IgD-negative memory B cell (primary cell): ENCODE data around the gene TRAPPC8. TPM values are rescaled to one million over a fixed set of nuclear protein-coding genes. Genes with fewer than 3 reads are reported as not detected.
A peak's percentile ranks its signal among the peaks of the same experiment; 100 is the strongest.

Source experiments
- H3K27ac Mint-ChIP-seq, 3 donors: one replicate each; pipeline ENCODE4 v1.8.0; 2020 to 2022; ENCODE audit warnings: mild to moderate bottlenecking in 3 of 3, mixed read lengths in 3 of 3, moderate library complexity in 1 of 3
- H3K27me3 Mint-ChIP-seq: one replicate; pipeline ENCODE4 v1.8.0; 2021; ENCODE audit warnings: mixed read lengths
- H3K36me3 Mint-ChIP-seq: one replicate; pipeline ENCODE4 v1.8.0; 2020; ENCODE audit warnings: mild to moderate bottlenecking, mixed read lengths
- H3K4me1 Mint-ChIP-seq, 3 donors: one replicate each; pipeline ENCODE4 v1.8.0; 2020 to 2022; ENCODE audit warnings: mixed read lengths in 3 of 3, mild to moderate bottlenecking in 1 of 3
- H3K4me3 Mint-ChIP-seq, 4 donors: one replicate each; pipeline ENCODE4 v1.8.0; 2020 to 2022; ENCODE audit warnings: mild to moderate bottlenecking in 4 of 4, mixed read lengths in 4 of 4, moderate library complexity in 3 of 4
- H3K9me3 Mint-ChIP-seq, 3 donors: one replicate each; pipeline ENCODE4 v1.8.0; 2020 to 2021; ENCODE audit warnings: mixed read lengths in 3 of 3, mild to moderate bottlenecking in 1 of 3
- polyA plus RNA-seq: library from polyadenylated mRNA; unstranded; fragments of 300-500 nt; fragmentation: Illumina TruSeq; gene quantifications from one replicate; pipeline ENCODE4 v1.2.3, GENCODE V29; 2021

Gene TRAPPC8, protein sequence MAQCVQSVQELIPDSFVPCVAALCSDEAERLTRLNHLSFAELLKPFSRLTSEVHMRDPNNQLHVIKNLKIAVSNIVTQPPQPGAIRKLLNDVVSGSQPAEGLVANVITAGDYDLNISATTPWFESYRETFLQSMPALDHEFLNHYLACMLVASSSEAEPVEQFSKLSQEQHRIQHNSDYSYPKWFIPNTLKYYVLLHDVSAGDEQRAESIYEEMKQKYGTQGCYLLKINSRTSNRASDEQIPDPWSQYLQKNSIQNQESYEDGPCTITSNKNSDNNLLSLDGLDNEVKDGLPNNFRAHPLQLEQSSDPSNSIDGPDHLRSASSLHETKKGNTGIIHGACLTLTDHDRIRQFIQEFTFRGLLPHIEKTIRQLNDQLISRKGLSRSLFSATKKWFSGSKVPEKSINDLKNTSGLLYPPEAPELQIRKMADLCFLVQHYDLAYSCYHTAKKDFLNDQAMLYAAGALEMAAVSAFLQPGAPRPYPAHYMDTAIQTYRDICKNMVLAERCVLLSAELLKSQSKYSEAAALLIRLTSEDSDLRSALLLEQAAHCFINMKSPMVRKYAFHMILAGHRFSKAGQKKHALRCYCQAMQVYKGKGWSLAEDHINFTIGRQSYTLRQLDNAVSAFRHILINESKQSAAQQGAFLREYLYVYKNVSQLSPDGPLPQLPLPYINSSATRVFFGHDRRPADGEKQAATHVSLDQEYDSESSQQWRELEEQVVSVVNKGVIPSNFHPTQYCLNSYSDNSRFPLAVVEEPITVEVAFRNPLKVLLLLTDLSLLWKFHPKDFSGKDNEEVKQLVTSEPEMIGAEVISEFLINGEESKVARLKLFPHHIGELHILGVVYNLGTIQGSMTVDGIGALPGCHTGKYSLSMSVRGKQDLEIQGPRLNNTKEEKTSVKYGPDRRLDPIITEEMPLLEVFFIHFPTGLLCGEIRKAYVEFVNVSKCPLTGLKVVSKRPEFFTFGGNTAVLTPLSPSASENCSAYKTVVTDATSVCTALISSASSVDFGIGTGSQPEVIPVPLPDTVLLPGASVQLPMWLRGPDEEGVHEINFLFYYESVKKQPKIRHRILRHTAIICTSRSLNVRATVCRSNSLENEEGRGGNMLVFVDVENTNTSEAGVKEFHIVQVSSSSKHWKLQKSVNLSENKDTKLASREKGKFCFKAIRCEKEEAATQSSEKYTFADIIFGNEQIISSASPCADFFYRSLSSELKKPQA (N-terminal part only)
- polyA plus RNA-seq, result 18.5 TPM

DNA sequence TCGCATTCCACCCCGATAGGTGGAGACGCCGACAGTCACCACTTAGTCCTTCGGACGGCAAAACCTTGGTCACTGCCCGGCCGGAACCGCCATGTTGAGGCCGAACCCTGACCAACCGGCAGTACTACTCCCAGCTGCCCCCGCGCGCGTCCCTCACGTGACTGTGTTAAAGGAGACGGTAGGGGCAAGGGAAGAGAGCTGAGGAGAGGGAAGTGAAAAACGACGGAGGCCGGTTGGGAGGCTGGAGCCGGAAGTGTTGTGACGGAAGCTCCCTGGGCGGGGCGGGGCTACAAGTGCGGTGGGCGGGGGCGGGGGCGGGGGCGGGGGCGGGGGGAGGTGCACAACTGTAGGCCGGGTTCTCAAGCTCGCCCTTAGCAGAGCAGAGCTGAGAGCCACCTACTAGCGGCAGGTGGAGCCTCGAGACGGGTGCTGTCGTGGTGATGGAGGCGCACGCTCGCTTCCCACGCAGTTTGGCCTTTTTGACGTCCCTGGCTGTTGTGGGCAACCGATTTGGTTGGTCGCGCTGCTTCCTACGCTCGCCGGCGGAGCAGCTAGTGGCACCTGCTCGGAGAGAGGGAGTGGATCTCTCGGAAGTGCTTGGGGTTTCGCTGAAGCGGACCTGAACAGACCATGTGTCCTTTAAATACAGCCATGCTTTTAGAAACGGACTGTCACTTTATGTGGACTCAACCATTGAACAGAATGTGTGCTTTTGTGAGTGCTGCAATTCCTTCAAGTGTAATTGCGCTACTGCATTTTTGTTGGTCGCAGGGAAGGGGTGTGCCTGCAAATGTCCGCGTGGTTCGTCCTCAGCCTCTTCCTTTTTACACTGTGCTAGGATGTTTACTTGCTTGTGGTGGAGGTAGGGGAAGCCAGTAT is at the start of gene TRAPPC8:
TSS of gene TRAPPC8 (minus strand) at position 130 of the 879 bp plus-strand sequence. CDS start 364 bp downstream, outside the sequence.
- H3K27ac Mint-ChIP-seq, result peak within 1 kb of the TSS; percentile 96 to 99 (median 99)
- H3K27me3 Mint-ChIP-seq, result no peaks in the 10 kb centered on the region
- no peaks in the 10 kb centered on the region for H3K36me3 Mint-ChIP-seq
- H3K4me3 Mint-ChIP-seq, result peak within 1 kb of the TSS; percentile 93 to 100 (median 100)
- H3K9me3 Mint-ChIP-seq, result no peaks in the 10 kb centered on the region
- H3K4me1 Mint-ChIP-seq, result peaks cover 29 to 32% (median 31%) of the 10 kb centered on the region in 3 donors

DNA sequence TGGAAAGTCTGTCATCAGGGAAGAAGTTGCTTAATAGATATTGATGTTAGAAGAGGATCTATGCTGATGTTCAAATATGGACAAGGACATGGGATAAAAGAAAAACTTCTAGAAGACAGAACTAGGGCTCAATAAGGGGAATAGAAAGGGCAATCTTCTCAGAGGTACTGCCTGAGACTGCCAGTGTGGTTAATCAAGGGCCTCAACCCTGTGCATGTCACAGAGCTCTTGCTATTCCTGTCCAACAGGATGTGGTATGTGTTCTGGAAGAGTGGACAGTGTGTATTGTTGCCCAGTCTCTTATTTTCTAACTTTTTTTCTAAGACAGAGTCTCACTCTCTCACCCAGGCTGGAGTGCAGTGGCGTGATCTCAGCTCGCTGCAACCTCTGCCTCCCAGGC is 47.9 kb upstream of the TRAPPC8 start:
- H3K27ac Mint-ChIP-seq, result peak overlapping the region in 1 of 3 donors; percentile 46
- H3K9me3 Mint-ChIP-seq, result no peaks in the 10 kb centered on the region
- peaks cover 0 to 5% (median 3%) of the 10 kb centered on the region in 3 donors for H3K4me1 Mint-ChIP-seq
- peaks cover 1% of the 10 kb centered on the region for H3K36me3 Mint-ChIP-seq
- no peaks in the 10 kb centered on the region for H3K27me3 Mint-ChIP-seq
- H3K4me3 Mint-ChIP-seq, result peak overlapping the region in 1 of 4 donors; percentile 67

DNA sequence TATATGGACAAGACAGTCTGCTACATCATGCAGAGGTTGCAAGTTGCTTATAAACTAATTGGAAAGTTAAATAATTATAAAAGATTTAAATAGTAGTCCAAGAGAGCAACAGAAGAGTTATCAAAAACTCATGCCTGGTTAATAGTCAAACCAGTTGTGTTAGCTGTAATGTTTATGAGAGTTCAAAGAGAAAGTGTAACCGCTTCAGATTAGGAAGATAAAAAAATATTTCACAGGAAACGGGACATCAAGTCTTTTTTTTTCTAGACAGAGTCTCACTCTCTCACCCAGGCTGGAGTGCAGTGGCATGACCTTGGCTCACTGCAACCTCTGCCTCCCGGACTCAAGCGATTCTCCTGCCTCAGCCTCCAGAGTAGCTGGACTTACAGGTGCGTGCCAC is 41.0 kb upstream of the TRAPPC8 start:
- Mint-ChIP-seq H3K4me3 (no peak overlapping the region), H3K4me1 (no peaks in the 10 kb centered on the region), H3K9me3 (peaks cover 0 to under 1% (median 0%) of the 10 kb centered on the region in 3 donors), H3K27me3 (no peaks in the 10 kb centered on the region), H3K27ac (no peak overlapping the region), H3K36me3 (no peaks in the 10 kb centered on the region)

DNA sequence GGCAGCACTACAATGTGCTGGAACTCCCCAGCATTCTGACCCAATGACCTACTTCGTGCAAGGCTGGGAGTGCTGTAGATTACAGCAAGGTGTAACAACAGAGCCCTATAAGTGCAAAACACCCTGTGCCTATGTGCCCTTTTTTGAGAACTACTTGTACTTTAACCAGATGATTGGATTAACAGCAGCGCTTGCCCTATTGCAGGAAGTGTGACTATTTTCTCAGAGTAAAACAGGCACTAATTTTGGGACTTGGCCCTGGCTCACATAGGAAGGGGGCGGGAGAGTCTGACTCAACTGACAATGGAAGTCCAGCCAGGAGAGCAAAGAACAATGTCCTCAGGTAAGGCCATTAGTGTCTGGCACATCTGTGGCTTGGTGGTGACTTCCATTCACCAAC is 40.1 kb upstream of the TRAPPC8 start:
- Mint-ChIP-seq H3K36me3 (no peaks in the 10 kb centered on the region), H3K9me3 (peaks cover 0 to 8% (median 2%) of the 10 kb centered on the region in 3 donors), H3K4me1 (no peaks in the 10 kb centered on the region), H3K4me3 (no peak overlapping the region), H3K27me3 (no peaks in the 10 kb centered on the region), H3K27ac (no peak overlapping the region)

DNA sequence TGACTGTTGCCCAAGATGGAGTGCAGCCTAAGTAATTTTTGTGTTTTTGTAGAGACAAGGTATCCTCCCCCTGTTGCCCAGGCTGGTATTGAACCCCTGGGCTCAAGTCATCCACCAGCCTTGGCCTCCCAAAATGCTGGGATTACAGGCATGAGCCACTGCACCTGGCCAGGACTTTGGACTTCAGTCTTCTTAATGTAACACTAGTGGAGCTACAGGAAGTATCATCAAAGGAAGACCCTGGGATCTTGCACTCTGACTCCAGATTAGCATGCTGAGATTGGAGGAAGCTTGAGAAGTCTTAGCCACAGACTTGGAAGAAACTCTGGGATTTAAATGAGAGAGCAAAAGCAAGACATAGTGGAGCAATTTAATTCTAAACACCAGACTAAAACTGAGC is 37.9 kb upstream of the TRAPPC8 start:
- Mint-ChIP-seq H3K4me1 (peaks cover 0 to 3% (median 0%) of the 10 kb centered on the region in 3 donors), H3K36me3 (no peaks in the 10 kb centered on the region), H3K9me3 (peaks cover 2 to 11% (median 3%) of the 10 kb centered on the region in 3 donors), H3K4me3 (no peak overlapping the region), H3K27ac (no peak overlapping the region), H3K27me3 (no peaks in the 10 kb centered on the region)

DNA sequence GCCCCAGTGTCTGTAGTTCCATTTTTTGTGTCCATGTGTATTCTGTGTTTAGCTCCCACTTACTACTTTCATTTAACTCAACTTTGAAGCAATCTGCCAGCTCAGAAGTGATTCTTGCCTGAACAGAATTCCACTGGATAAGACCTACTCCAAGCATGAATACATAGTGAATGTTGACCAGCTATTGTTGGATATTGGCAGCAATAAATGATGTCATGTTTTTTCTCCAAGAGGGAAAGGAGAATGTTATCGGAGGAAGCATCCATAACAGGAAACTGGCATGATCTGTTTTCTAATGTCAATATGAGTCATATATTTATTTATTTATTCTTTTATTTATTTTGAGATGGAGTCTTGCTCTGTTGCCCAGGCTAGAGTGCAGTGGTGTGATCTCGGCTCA is 36.8 kb upstream of the TRAPPC8 start:
- no peak overlapping the region for H3K4me3 Mint-ChIP-seq
- H3K27ac Mint-ChIP-seq, result no peak overlapping the region
- no peaks in the 10 kb centered on the region for H3K27me3 Mint-ChIP-seq
- H3K36me3 Mint-ChIP-seq, result no peaks in the 10 kb centered on the region
- peaks cover 2 to 11% (median 10%) of the 10 kb centered on the region in 3 donors for H3K9me3 Mint-ChIP-seq
- peaks cover 0 to 3% (median 0%) of the 10 kb centered on the region in 3 donors for H3K4me1 Mint-ChIP-seq

DNA sequence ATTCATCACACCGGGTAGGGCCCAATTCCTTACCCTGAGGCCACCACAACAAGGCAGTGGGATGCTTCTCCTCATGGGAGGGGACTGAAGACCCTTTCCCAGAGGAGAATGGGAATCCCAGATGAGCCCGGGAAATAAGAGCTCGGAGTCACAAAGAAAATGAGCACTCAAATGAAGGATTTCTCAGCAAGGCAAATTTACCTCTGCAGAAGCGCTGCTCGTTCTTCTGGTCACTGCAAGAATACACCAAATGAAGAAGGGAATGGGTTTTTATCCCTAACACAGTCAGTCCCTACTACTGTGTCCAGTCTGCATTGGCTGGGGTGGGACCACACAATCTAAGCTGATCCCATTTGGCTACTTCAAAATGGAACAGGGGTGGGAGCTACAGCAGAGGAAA is 35.7 kb upstream of the TRAPPC8 start:
- Mint-ChIP-seq H3K4me3 (no peak overlapping the region), H3K27me3 (no peaks in the 10 kb centered on the region), H3K36me3 (peaks cover 1% of the 10 kb centered on the region), H3K9me3 (peaks cover 2 to 19% (median 19%) of the 10 kb centered on the region in 3 donors), H3K4me1 (peaks cover 0 to 3% (median 0%) of the 10 kb centered on the region in 3 donors), H3K27ac (peak overlapping the region in 1 of 3 donors; percentile 71)

DNA sequence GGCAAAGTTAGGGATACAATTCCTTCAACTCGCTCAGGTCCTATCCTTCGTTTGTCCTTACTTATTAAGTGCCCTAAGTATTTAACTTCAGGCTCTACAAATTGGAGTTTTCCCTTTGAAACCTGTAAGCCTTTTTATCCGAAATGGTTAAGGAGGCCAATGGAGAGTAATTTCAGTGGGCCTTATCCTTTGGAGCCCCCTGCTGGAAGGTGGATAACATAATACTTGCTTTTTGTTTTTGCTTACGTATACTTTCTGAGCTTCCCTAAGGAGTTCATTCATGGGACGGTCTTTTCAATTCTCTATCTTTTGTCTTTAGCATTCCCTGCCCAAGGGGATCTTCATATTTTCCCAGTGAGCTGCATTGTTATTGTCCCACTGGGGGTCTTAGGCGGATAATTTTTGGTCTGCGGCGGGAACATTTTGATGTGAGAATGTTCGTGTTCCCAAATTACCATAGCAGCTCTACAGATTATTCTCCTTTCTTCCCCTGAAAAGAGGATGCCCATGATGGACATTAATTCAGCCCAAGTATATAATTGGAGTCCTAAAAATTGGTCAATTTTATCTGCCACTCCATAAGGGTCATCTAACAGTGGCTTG is 34.4 kb upstream of the TRAPPC8 start:
- Mint-ChIP-seq H3K4me3 (no peak overlapping the region), H3K4me1 (peaks cover 0 to 3% (median 0%) of the 10 kb centered on the region in 3 donors), H3K36me3 (peaks cover 1% of the 10 kb centered on the region), H3K27ac (no peak overlapping the region), H3K9me3 (peaks cover 2 to 20% (median 19%) of the 10 kb centered on the region in 3 donors), H3K27me3 (no peaks in the 10 kb centered on the region)

DNA sequence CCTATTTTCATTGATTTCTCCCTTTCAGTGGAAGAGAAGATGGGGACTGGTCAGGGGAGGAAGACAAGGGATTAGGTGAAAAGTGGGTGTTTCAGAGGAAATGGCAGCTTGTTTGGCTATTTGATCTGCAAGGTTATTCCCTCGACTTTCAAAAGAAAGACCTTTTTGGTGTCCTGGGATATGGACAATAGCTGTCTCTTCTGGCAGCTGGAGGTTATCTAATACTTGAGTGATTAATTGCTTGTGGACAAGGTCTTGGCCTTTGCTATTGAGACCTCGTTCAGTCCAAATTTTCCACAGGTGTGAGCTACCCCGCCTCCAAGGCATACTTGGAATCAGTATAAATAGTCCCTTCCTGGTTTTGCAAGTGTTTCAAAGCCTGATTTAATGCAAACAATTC is 33.3 kb upstream of the TRAPPC8 start:
- no peaks in the 10 kb centered on the region for H3K27me3 Mint-ChIP-seq
- peaks cover 2 to 22% (median 20%) of the 10 kb centered on the region in 3 donors for H3K9me3 Mint-ChIP-seq
- peaks cover 1% of the 10 kb centered on the region for H3K36me3 Mint-ChIP-seq
- no peak overlapping the region for H3K4me3 Mint-ChIP-seq
- peaks cover 0 to 3% (median 0%) of the 10 kb centered on the region in 3 donors for H3K4me1 Mint-ChIP-seq
- H3K27ac Mint-ChIP-seq, result no peak overlapping the region

DNA sequence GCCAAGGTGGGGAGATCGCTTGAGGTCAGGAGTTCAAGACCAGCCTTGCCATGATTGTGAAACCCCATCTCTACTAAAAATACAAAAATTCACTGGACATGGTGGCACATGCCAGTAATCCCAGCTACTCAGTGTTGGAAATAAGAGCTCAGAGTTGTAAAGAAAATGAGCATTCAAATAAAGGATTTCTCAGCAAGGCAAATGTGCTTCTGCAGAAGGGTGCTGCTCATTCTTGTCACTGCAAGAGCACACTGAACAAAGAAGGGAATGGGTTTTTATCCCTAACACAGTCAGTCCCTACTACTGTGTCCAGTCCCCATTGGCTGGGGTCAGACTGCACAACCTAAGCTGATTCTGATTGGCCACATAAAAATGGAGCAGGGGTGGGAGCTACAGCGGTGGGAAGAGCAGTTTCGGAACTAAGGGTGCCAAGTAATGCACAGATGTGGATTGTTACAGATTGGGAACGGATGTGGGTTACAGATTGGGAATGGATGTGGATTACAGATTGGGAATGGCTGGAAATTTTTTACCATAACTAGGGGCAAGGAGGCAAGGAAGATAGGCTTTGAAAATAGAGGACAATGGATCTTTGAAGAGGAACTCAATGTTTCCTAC is 31.1 kb upstream of the TRAPPC8 start:
- Mint-ChIP-seq H3K9me3 (peaks cover 2 to 22% (median 20%) of the 10 kb centered on the region in 3 donors), H3K4me1 (peaks cover 0 to 3% (median 2%) of the 10 kb centered on the region in 3 donors), H3K36me3 (peaks cover 4% of the 10 kb centered on the region), H3K27ac (no peak overlapping the region), H3K27me3 (no peaks in the 10 kb centered on the region), H3K4me3 (no peak overlapping the region)

DNA sequence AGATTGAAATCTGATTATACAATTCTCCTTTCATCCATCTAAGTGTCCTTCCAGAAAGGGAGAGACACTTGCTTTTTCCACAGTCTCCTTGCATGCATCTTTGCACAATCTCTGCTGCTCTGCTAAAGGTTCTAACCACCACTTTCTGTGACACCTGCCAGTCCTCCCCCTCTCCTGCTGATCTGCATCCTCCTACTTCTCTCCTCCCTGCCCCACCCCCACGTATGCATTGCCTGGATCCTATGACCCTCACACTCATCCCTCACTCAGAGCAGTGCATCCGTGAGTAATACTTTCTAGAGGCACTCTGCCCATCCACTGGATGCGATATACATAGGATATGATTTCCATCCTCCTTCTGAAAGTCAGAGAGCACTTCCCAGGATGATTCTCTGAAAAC is 27.7 kb upstream of the TRAPPC8 start:
- Mint-ChIP-seq H3K4me3 (no peak overlapping the region), H3K9me3 (peaks cover 0 to 16% (median 11%) of the 10 kb centered on the region in 3 donors), H3K27ac (no peak overlapping the region), H3K36me3 (peaks cover 4% of the 10 kb centered on the region), H3K27me3 (no peaks in the 10 kb centered on the region), H3K4me1 (peaks cover 0 to 2% (median 0%) of the 10 kb centered on the region in 3 donors)

DNA sequence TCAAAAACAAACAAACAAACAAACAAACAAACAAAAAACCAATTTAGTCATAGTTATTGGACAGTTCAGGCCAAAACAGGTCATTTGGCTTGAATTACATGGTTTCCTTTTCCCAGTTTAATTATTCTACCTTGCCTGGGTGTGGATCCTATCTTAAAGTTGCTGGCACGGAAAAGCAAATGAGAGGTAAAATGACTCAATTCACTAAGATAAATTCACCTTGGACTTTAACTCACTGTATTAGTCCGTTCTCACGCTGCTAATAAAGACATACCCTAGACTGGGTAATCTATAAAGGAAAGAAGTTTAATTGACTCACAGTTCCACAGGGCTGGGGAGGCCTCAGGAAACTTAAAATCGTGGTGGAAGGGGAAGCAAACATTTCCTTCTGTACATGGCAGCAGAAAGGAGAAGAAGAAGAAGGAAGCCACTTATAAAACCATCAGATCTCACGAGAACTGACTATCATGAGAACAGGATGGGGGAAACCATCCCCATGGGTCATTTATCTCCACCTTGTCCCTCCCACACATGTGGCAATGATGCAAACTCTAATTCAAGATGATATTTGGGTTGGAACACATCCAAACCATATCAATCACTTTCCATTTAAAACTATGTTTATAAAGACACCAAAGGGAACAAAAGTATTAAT is 22.5 kb upstream of the TRAPPC8 start:
- Mint-ChIP-seq H3K4me1 (peaks cover 0 to 4% (median 3%) of the 10 kb centered on the region in 3 donors), H3K9me3 (no peaks in the 10 kb centered on the region), H3K27me3 (no peaks in the 10 kb centered on the region), H3K4me3 (no peak overlapping the region), H3K27ac (peak overlapping the region in 1 of 3 donors; percentile 77), H3K36me3 (peaks cover under 1% of the 10 kb centered on the region)

DNA sequence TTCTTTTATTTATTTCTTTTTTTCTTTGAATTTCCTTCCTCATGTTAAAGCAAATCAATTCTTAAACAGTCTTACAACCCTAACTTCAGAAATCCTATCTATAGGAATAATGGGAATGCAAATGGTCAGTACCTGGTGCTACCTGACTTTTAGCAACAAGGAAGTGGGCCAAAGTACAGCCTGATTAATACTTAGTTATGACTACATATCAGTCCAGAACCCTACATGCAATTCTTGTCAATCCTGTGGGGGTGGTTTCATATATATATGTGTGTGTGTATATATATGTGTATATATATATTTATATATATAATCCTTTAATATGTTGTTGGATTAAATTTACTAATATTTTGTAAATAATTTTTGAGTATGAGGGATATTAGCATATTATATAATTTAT is 14.8 kb upstream of the TRAPPC8 start:
- H3K27ac Mint-ChIP-seq, result no peak overlapping the region
- peaks cover 0 to 2% (median 0%) of the 10 kb centered on the region in 3 donors for H3K4me1 Mint-ChIP-seq
- no peak overlapping the region for H3K4me3 Mint-ChIP-seq
- peaks cover under 1% of the 10 kb centered on the region for H3K36me3 Mint-ChIP-seq
- no peaks in the 10 kb centered on the region for H3K9me3 Mint-ChIP-seq
- no peaks in the 10 kb centered on the region for H3K27me3 Mint-ChIP-seq
